A549 (cell line): ENCODE data around the gene STOML2. TPM values are rescaled to one million over a fixed set of nuclear protein-coding genes. Genes with fewer than 3 reads are reported as not detected.

ENCODE experiments used
- ATAC-seq, 2 experiments: fragments of 200-7000 bp in 1 of 2; fragments of >200 bp in 1 of 2; cut with Nextera tagmentation in 1 of 2; cut with Tn5 transposase in 1 of 2; 3 replicates each; pipeline versions ENCODE4 v1.8.0 to v1.9.1; 2018 to 2020; ENCODE audit warnings: mild to moderate bottlenecking in 1 of 2, moderate library complexity in 1 of 2
- CTCF ChIA-PET: fragments of 300-600 bp; sonication (Branson Sonifier 250); formaldehyde crosslinking; extraction: SDS; loops from one replicate; lab custom pipeline; 2021; ENCODE audit warnings: antibody characterized with exemption, inconsistent platforms; lab: Yijun Ruan, JAX
- POLR2A ChIA-PET: fragments of 350-600 bp; formaldehyde crosslinking; extraction: SDS; loops from one replicate; lab custom pipeline; 2021; ENCODE audit warnings: antibody characterized with exemption, inconsistent platforms; lab: Yijun Ruan, JAX
- DNase-seq, 2 experiments: peaks; one replicate each; pipeline versions ENCODE4 v3.0.0 to v3.0.0-alpha.2; 2011 to 2016; ENCODE audit warnings: low read depth in 1 of 2, low spot score in 1 of 2
- FAIRE-seq: peaks from 2 replicates; lab custom pipeline; 2011; peaks lifted over from hg19 to GRCh38; lab: Jason Lieb, UNC
- H3K27ac ChIP-seq, 2 experiments: fragments of >200 bp; sonication (Bioruptor Twin); formaldehyde crosslinking; 3 replicates each; pipeline ENCODE4 v1.5.1; 2016 to 2017
- H3K4me1 ChIP-seq: fragments of >200 bp; sonication (Bioruptor Twin); formaldehyde crosslinking; 3 replicates; pipeline ENCODE4 v1.6.1; 2016
- H3K4me2 ChIP-seq: fragments of >200 bp; sonication (Bioruptor Twin); formaldehyde crosslinking; 3 replicates; pipeline ENCODE4 v1.6.1; 2016
- H3K4me3 ChIP-seq: fragments of >200 bp; sonication (Bioruptor Twin); formaldehyde crosslinking; 3 replicates; pipeline ENCODE4 v1.5.1; 2016
- H3K9me3 ChIP-seq: fragments of >200 bp; sonication (Bioruptor Twin); formaldehyde crosslinking; 3 replicates; pipeline ENCODE4 v1.6.1; 2016
- CEBPB ChIP-seq, 2 experiments: fragments of >200 bp in 1 of 2; sonication (Bioruptor Twin) in 1 of 2; formaldehyde crosslinking in 1 of 2; IDR thresholded peaks; 2 replicates each; pipeline ENCODE4 v1.6.1; 2012 to 2016
- CTCF ChIP-seq: fragments of >200 bp; sonication (Bioruptor Twin); formaldehyde crosslinking; IDR thresholded peaks from 3 replicates; pipeline ENCODE4 v1.5.1; 2016
- E2F6 ChIP-seq: IDR thresholded peaks from 2 replicates; pipeline ENCODE4 v1.6.1; 2012; ENCODE audit warnings: low read depth, borderline replicate concordance
- EHMT2 ChIP-seq: fragments of 200-600 bp; sonication (generic); IDR thresholded peaks from 2 replicates; pipeline ENCODE4 v1.6.1; 2016; ENCODE audit warnings: antibody characterized with exemption, low read depth, mild to moderate bottlenecking, moderate library complexity
- FOSL2 ChIP-seq, 2 experiments: fragments of 450-650 bp in 1 of 2; fragments of >200 bp in 1 of 2; sonication (Bioruptor Twin) in 1 of 2; formaldehyde crosslinking; IDR thresholded peaks; 2 replicates each; pipeline versions ENCODE4 v1.5.0 to v1.6.1; 2016 to 2020; ENCODE audit warnings: mild to moderate bottlenecking in 1 of 2, moderate library complexity in 1 of 2
- GATA3 ChIP-seq: IDR thresholded peaks from 2 replicates; pipeline ENCODE4 v1.6.1; 2012; ENCODE audit warnings: borderline replicate concordance
- HDAC2 ChIP-seq: fragments of 200-600 bp; sonication (generic); IDR thresholded peaks from 2 replicates; pipeline ENCODE4 v1.6.1; 2016
- HES2 ChIP-seq: fragments of >200 bp; sonication (Bioruptor Twin); formaldehyde crosslinking; IDR thresholded peaks from 2 replicates; pipeline ENCODE4 v1.6.1; 2016
- HOXB5 ChIP-seq: fragments of 250-450 bp; sonication (Bioruptor Pico); IDR thresholded peaks from 2 replicates; pipeline ENCODE4 v1.5.0; 2020; ENCODE audit warnings: mild to moderate bottlenecking, moderate library complexity
- KDM1A ChIP-seq: fragments of 200-600 bp; sonication (generic); IDR thresholded peaks from 2 replicates; pipeline ENCODE4 v1.6.1; 2016; ENCODE audit warnings: low read depth, mild to moderate bottlenecking
- MYC ChIP-seq: IDR thresholded peaks from 2 replicates; pipeline ENCODE4 v1.6.1; 2012; ENCODE audit warnings: mild to moderate bottlenecking, inconsistent platforms, low read length, improper control_type of control experiment, borderline replicate concordance
- NFE2L2 ChIP-seq: fragments of 150-350 bp; conservative IDR thresholded peaks from 2 replicates; pipeline ENCODE4 v1.6.1; 2014; ENCODE audit warnings: low read length
- NPAS2 ChIP-seq: fragments of 250-450 bp; sonication (Bioruptor Pico); IDR thresholded peaks from 2 replicates; pipeline ENCODE4 v1.8.0; 2022; ENCODE audit warnings: mild to moderate bottlenecking, moderate library complexity, borderline replicate concordance
- NR3C1 ChIP-seq: fragments of >200 bp; sonication (Bioruptor Twin); formaldehyde crosslinking; IDR thresholded peaks from 3 replicates; pipeline ENCODE4 v1.6.1; 2017
- PBX3 ChIP-seq: IDR thresholded peaks from 2 replicates; pipeline ENCODE4 v1.6.1; 2012
- SMC3 ChIP-seq: fragments of >200 bp; sonication (Bioruptor Twin); formaldehyde crosslinking; IDR thresholded peaks from 3 replicates; pipeline ENCODE4 v1.6.1; 2018; ENCODE audit warnings: inconsistent platforms
- ZC3H11A ChIP-seq: fragments of 450-650 bp; IDR thresholded peaks from 2 replicates; pipeline ENCODE4 v1.6.1; 2014; ENCODE audit warnings: antibody characterized with exemption, mild to moderate bottlenecking
- ZNF302 ChIP-seq: fragments of 250-450 bp; sonication (Bioruptor Pico); IDR thresholded peaks from 2 replicates; pipeline ENCODE4 v1.9.0; 2021; ENCODE audit warnings: inconsistent platforms, mild to moderate bottlenecking, moderate library complexity
- WGBS: methylation state at CpG from one replicate; pipeline ENCODE4 v1.1.6; 2017; ENCODE audit errors: missing lambda C conversion rate; 5-methylcytosine and 5-hydroxymethylcytosine counted together
- polyA plus RNA-seq, 4 experiments: library from polyadenylated mRNA; depleted of rRNA in 3 of 4; stranded (reverse); fragments of >200 nt; fragmentation: RNase III in 1 of 4; extraction: RNeasy Plus Mini Kit Qiagen cat#74134 plus additional on column Dnase treatment in 1 of 4; gene quantifications; 2 replicates in 3 of 4; 3 replicates in 1 of 4; pipeline ENCODE4 v1.2.3, GENCODE V29; 2011 to 2017
- TF ChIP-seq, protein P1 (sequence below): fragments of 150-350 bp; IDR thresholded peaks from 2 replicates; pipeline ENCODE4 v1.6.1; 2014; ENCODE audit warnings: low read depth, mild to moderate bottlenecking, low read length
- TF ChIP-seq, protein P2 (sequence below): fragments of 200-600 bp; sonication (generic); IDR thresholded peaks from 2 replicates; pipeline ENCODE4 v1.6.1; 2016; ENCODE audit warnings: antibody characterized with exemption, mild to moderate bottlenecking, moderate library complexity

STOML2 gene
- polyA plus RNA-seq, 2 of the 4 experiments (the other 2 are of a cell fraction), result 189 to 196 TPM

DNA sequence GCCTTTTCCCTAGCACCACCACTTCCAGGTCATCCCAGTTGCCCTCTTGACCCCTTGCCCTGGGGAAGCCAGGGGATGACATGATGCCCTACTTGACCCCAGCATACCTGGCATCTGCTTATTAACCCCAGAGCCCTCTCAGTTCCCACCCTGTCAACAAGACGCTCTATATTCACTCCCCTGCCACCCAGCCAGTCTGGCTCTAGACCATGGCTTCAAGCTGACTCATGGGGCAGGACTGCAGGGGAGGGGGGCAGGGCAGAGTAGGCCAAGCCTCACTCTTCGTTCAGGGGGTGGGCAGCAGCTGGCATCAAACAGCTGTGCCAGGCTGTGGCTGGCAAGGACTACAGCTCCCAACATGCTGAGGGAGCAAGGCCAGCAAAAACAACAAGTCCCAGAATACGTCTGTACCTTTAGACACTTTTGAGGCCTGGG, 7.4 kb upstream of the STOML2 start:
- 65% methylated on average over 2 of the region's 3 CpGs for WGBS
- peak overlapping the region; percentile 84 for H3K4me2 ChIP-seq
- H3K9me3 ChIP-seq, result no peaks in the 10 kb centered on the region
- peak overlapping the region; percentile 68; the same call in 2 of the 3 replicates for H3K4me3 ChIP-seq
- 0 out of 6 replicates have a peak, but pooled peaks of 1 of the 2 experiments have one; percentile 3 for ATAC-seq
- peak overlapping the region; percentile 80 to 91; a peak in 4 of 6 replicates for H3K27ac ChIP-seq
- POLR2A ChIA-PET, result interaction anchor here (1.5 to 3.2 kb wide), 4 partner anchors 7 to 38 kb away, joined by 7 to 28 read pairs (median 10); partner anchors contain the start of genes FANCG, PIGO, STOML2 and VCP
- H3K4me1 ChIP-seq, result peaks cover 47% of the 10 kb centered on the region
- FAIRE-seq, result no peak
- TF ChIP-seq FOSL2 (IDR thresholded peaks at IDR 0.05) (no peak), FOSL2 (CRISPR knock-in tag; IDR thresholded peaks at IDR 0.05) (peak; percentile 27; the same call in 1 of the 2 replicates), SMC3 (no peak)
- DNase-seq, result peak in 1 of 2 experiments; percentile 39
- CTCF ChIA-PET, result interaction anchor here (0.9 to 15.8 kb wide), 3 partner anchors 15 to 408 kb away, joined by 3 to 110 read pairs (median 3); partner anchors contain the start of genes PIGO and VCP

DNA sequence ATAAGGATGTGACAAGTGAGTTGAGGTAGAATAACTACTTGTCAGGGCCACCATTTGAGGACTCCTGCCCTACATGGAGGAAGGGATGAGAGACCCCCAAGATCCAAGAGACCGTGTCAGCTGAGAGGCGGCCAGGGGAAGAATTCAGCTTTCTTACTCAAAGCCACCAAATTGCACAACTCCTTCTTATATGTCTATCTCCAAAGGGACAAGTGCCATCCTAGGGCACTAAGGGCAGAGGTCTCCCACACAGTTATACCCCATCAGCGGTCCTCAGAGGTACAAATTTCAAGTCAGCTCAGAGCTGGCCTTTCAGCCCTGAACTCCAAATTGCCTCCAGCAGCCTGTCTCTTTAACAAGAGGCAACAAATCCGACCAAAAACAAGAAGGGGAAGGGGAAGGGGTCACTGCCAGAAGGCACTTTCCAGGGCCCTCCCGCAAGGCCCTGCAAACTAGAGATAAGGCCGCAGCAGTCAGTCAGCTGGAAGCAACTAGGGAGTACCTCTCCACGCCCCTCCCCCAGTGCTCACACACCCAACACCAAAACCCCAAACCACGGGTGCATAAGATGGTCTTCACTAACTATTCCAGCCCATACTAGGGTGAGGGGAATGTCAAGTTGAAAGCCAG, 6.1 kb upstream of the STOML2 start:
- ChIA-PET CTCF (interaction anchor here (0.7 to 15.8 kb wide), 2 partner anchors 13 to 367 kb away, joined by 4 to 110 read pairs; partner anchors contain the start of gene PIGO), POLR2A (interaction anchor here (1.1 kb wide), 1 partner anchor 12 kb away, joined by 3 read pairs; no protein-coding TSS in a partner anchor)
- Histone ChIP-seq H3K9me3 (no peaks in the 10 kb centered on the region), H3K4me2 (no peak overlapping the region), H3K4me3 (no peak overlapping the region), H3K27ac (no peak overlapping the region), H3K4me1 (peaks cover 34% of the 10 kb centered on the region)
- DNase-seq, result no peak
- WGBS, result 71% methylated on average over 7 of the region's 8 CpGs
- ATAC-seq, result no peak
- FAIRE-seq, result no peak
- TF ChIP-seq CEBPB (IDR thresholded peaks at IDR 0.05) (no peak), NPAS2 (CRISPR knock-in tag) (no peak), NR3C1 (no peak), EHMT2 (no peak), KDM1A (no peak), ZC3H11A (no peak), PBX3 (no peak), E2F6 (no peak), MYC (no peak), CTCF (no peak), ZNF302 (CRISPR knock-in tag) (no peak), HES2 (no peak)
- TF ChIP-seq, protein P1, sequence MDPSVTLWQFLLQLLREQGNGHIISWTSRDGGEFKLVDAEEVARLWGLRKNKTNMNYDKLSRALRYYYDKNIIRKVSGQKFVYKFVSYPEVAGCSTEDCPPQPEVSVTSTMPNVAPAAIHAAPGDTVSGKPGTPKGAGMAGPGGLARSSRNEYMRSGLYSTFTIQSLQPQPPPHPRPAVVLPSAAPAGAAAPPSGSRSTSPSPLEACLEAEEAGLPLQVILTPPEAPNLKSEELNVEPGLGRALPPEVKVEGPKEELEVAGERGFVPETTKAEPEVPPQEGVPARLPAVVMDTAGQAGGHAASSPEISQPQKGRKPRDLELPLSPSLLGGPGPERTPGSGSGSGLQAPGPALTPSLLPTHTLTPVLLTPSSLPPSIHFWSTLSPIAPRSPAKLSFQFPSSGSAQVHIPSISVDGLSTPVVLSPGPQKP, result no peak

DNA sequence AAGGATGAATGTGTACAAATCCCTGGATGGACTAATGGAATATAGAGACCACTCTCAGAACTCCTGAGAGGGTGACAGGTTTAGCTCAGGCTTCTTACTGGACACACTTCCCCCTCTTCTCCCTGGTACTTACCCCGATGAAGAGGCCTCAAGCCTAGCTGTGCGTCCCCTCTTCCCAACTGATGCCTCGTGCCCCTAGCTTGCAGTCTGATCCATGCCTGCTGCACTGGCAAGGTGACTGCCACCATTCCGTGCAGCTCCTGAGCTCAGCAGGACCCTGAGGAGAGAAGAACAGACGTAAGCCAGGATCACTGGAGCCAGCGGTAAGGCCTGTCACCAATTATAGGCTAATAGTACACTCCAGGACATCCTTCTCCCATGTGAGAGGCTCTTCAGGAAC, 5.5 kb upstream of the STOML2 start:
- ChIA-PET CTCF (interaction anchor here (0.7 to 15.8 kb wide), 3 partner anchors 13 to 368 kb away, joined by 4 to 110 read pairs (median 4); partner anchors contain the start of gene PIGO), POLR2A (interaction anchor here (1.1 kb wide), 1 partner anchor 12 kb away, joined by 3 read pairs; no protein-coding TSS in a partner anchor)
- FAIRE-seq (no peak), DNase-seq (no peak), ATAC-seq (no peak)
- H3K9me3 ChIP-seq, result no peaks in the 10 kb centered on the region
- H3K4me3 ChIP-seq, result no peak overlapping the region
- 91% methylated on average over 6 of the region's 6 CpGs for WGBS
- no peak overlapping the region for H3K27ac ChIP-seq
- H3K4me1 ChIP-seq, result peaks cover 33% of the 10 kb centered on the region
- no peak overlapping the region for H3K4me2 ChIP-seq
- TF ChIP-seq HES2 (no peak), NFE2L2 (no peak), GATA3 (no peak), KDM1A (no peak), HOXB5 (CRISPR knock-in tag) (no peak), HDAC2 (no peak), ZNF302 (CRISPR knock-in tag) (no peak)
- TF ChIP-seq, protein P2, sequence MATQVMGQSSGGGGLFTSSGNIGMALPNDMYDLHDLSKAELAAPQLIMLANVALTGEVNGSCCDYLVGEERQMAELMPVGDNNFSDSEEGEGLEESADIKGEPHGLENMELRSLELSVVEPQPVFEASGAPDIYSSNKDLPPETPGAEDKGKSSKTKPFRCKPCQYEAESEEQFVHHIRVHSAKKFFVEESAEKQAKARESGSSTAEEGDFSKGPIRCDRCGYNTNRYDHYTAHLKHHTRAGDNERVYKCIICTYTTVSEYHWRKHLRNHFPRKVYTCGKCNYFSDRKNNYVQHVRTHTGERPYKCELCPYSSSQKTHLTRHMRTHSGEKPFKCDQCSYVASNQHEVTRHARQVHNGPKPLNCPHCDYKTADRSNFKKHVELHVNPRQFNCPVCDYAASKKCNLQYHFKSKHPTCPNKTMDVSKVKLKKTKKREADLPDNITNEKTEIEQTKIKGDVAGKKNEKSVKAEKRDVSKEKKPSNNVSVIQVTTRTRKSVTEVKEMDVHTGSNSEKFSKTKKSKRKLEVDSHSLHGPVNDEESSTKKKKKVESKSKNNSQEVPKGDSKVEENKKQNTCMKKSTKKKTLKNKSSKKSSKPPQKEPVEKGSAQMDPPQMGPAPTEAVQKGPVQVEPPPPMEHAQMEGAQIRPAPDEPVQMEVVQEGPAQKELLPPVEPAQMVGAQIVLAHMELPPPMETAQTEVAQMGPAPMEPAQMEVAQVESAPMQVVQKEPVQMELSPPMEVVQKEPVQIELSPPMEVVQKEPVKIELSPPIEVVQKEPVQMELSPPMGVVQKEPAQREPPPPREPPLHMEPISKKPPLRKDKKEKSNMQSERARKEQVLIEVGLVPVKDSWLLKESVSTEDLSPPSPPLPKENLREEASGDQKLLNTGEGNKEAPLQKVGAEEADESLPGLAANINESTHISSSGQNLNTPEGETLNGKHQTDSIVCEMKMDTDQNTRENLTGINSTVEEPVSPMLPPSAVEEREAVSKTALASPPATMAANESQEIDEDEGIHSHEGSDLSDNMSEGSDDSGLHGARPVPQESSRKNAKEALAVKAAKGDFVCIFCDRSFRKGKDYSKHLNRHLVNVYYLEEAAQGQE, result no peak
